Dedifferentiated amniotic fluid mesenchymal stem cell (primary cell): ENCODE data around the gene ARHGEF5.
"Not testable (repeated sequence)": the region's sequence is repeated elsewhere in the genome, so short reads cannot be mapped to it uniquely, and the experiment has no call there.

Experiments
- DNase-seq: peaks from one replicate; pipeline ENCODE4 v3.0.0-alpha.2; 2016; ENCODE audit errors: extremely low spot score

ARHGEF5 gene

GRCh38 chr7:144384071-144384470 is 28.9 kb downstream of the ARHGEF5 start:
- no peak for DNase-seq

- DNase-seq = no peak
Observed at GRCh38 chr7:144384555-144385245, 29.5 kb downstream of the ARHGEF5 start.

DNA sequence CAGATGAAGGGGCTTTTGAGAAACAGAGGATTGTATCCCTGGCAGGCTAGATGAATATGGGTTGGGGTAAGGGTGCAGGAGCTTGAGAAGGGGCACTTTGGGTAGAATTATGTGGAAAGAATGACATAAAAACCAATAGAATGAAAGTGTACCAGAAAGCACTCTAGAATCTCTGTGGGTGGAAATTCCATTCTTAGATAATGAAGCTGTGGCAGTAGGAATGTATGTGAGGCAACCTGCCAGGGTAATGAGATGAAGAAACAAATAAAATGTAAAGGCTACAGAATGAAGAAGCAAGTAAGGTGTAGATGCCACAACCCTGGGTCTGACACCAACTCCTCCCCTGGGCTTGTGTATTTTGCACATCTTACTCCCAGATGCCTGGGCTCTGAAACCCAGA is 31.5 kb downstream of the ARHGEF5 start:
- peak; percentile 81 for DNase-seq

GRCh38 chr7:144388950-144389349 is 33.7 kb downstream of the ARHGEF5 start:
- no peak for DNase-seq

DNA sequence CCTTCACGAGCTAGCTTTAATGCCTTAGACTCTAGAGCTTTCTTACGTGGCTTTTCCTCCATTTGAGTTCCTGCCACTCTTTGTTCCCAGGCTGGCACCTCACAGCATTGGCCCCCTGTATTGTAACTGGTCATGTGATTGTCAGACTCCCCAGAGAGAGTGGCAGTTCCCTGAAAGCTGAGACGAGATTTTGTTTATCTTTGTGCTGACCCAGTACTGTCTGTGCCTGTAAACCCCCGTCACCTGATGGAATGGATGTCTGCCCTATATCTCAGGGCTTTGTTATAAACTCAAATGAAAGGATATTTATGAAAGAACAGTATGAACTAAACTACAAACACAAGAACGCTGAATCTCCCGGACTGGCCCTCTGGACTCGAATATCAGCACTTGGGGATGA is 35.3 kb downstream of the ARHGEF5 start:
- DNase-seq = no peak

- DNase-seq = no peak
Observed at GRCh38 chr7:144391014-144391413, 35.8 kb downstream of the ARHGEF5 start.

DNA sequence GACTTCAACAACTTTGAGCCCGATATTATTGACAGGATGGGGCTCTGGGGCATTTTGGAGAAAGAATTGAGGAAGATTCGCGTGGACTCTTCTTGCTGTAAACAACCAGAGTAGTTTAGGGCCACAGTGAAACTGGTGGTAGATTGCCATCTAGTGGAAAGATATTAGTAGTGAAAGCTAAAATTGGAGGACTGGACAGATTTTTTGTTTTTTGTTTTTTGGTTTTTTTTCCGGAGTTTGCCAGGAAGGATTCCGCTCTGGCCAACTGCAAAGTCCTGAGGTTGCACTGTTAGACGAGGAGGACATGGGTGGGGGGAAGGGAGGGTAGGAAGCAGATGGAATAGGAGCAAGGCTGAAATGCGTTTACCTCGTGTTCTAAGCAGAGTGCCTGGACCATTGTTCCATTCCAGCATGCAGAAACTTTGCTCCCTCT is 36.6 kb downstream of the ARHGEF5 start:
- DNase-seq = peak; percentile 79

- DNase-seq = no peak
Observed at GRCh38 chr7:144397086-144397485, 41.9 kb downstream of the ARHGEF5 start.

GRCh38 chr7:144398291-144398690 is 43.1 kb downstream of the ARHGEF5 start:
- no peak for DNase-seq

DNA sequence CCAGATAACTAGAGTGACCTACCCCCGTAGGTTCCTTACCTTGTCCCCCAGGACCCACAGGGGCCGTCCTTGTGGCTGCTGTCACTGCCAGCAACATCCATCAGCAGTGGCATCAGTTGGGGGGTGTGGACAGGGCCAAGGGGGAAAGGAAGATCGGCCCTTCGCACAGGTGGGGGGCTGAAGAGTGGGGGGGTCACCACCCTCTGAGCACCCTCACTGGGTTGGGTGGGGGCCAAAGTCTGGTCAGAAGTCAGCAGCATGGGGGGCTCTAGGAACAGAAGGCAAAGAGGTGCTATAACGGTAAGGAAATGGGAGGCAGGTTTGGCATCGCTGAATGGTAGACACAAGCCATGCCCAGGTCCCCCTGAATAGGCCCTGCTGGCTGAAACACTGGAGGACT is 43.7 kb downstream of the ARHGEF5 start:
- no peak for DNase-seq

DNA sequence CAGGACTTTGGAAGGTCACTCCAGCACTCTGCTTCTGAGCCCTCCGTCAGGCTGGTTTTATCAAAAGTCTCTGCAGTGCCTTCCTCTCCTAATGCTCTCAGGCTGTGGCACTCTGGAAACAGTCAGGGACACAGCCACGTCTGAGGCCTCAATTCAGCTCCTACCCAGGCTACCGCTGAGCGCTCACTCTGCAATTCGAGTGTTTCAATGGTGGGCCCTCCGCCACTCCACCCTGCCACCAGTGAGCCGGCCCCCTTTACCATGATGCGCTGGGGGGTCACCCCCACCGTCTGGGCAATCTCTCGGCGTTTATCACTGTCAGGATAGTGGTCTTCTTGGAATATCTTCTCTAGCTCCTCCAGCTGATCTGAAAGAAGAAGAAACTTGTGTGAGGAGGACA is 44.7 kb downstream of the ARHGEF5 start:
- DNase-seq = no peak

GRCh38 chr7:144401490-144401889 is 46.3 kb downstream of the ARHGEF5 start:
- no peak for DNase-seq

DNA sequence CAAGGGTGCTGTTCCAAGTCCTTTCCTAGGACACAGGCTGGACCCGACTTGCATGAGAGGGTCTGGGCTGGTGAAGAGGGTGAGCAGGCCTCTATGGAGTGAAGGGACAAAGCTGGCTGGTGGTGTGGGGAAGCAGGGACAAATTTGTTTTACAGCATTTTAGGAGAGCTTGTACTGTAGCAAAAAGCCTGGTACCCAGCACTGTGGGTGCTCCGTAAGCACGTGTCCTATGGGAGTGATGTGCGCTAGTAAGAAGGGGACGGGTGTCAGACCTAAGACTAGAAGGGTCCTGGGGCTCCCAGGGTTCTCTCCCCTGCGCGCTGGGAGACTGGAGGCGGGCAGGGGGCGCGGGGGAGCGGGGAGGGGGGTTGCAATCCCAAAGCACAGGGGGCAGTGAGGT is 47.9 kb downstream of the ARHGEF5 start:
- no peak for DNase-seq

DNA sequence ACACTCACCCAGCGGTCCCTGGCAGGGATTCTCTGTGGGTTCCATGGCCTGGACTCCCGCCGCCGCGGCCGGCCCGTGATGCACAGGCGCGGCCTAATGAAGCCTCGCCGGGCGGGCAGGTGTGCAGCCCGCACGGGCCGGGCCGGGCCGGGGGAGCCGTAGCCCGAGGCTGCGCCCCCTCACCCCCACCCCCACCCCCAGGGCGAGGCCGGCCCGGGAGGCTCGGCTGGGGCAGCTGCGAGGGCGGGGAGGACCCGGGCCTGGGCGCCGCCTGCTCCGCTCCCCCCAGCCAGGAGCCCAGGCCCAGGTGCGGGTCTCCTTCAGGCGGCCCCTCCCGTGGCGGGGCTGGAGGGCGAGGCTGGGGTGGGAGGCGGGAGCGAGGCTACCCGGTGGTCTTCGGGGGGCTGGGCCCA is 48.5 kb downstream of the ARHGEF5 start, which contains the start of gene NOBOX:
Gene NOBOX, minus strand, starts transcription at position 45 of the 413 bp plus-strand sequence.
- DNase-seq = no peak

DNA sequence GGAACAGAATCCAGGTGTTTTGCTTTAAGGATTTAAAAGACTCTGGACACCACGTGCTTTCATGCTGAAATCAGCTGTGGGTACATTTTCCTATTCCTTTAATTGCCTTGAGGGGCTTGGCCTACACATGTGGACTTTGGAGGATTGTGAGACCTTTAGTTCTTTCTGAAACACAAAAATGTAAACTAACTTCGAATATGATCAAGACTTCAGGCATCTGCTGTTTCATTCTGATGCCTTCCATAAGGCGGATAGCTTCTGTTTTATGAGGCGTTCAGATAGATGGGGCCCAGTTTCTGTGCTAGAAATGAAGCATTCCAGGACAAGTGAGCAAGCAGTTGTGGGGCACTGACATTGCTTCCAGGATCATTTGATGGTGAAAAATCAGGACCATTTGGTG is 49.7 kb downstream of the ARHGEF5 start:
- DNase-seq = no peak

- no peak for DNase-seq
Observed at GRCh38 chr7:144407266-144407931, 52.2 kb downstream of the ARHGEF5 start.

DNA sequence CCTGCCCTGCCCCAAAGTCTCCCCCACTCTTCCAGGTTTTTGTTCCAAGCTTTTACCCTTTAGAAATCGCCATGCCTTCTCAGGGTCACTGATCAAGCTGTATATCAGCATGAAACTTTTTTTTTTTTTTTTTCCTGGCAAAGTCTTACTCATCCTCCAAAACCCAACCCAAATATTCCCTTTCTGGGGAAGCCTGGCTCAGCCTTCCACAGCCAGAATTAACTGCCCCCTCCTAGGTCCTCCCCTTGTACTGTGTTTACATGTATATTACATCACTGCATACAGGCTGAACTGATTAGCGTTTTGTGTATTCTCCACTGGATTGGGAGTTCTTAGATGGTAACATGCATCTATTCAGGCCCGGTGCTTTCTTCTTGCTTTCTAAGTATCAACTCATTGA is 52.9 kb downstream of the ARHGEF5 start:
- peak; percentile 51 for DNase-seq

DNA sequence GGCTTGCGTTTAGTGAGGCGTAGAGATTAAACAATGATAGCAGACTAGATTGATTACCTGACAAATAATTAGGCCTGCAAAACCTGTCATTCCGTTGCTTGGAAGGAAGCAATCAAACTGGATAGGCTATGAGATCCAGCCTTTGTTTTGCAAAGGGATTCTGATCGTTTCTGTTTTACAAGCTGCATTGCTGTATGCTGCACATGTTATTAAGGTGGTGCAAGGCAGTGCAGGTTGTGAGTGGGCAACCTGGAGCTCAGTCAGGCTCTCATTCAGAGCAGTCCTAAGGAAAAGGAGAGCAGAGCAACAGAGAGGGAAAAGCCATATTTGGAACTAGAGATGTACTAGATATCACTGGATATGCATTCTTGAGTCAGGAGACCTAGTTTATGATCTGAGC is 55.2 kb downstream of the ARHGEF5 start:
- no peak for DNase-seq

DNA sequence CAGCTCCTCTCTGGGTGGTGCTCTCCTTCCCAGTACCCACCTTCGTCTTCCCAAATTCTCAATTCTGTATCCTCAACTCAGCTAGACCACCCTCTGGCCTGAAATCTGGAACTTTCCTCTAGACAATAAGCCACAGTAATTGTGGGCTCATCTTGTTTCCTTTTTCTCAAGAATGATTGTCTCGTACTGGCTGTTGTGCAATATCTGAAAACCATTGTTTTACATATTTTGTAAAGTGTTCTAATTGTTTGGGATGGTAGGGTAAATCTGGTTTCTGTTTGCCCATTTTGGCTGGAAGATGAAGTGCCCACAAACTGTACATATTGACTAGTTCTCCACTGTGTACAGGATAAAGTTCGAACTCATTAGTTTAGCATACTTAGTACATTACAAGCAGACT is 59.6 kb downstream of the ARHGEF5 start:
- no peak for DNase-seq

DNA sequence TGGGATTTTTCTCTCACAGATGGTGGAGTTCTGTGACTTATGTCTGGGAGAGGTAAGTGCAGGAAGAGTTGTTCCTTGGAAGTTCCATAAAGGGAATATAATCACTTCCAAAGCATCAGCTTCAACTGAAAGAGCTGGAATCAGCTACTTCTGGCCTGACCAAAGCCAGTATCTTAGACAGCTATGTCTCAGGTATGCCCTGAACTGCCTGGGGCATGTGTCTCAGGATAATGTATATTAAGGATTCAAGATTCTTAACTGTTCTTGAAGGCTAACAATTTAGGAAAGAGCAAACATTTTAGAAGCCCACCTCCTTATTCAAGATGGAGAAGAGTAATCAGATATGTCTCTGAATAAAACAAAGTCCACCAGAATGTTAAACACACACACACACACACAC is 60.7 kb downstream of the ARHGEF5 start:
- DNase-seq = no peak

DNA sequence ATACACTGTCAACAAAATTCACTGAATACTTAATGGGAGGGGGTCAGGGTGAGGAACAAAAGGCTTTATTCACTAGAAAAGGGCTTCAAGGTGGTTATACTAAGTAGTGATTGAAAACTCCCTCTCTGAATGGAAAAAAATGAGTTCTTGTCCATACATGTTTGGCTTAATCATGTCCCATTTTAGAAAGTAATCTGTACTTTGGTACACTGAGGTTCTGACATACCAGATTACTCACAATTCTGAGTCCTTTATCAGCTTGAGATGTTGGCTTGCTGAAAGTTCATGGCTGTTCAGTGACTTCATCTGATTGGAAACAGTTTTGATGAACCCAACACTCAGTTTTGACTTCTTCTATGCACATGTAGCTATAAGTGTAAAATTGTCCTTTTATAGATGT is 61.1 kb downstream of the ARHGEF5 start:
- no peak for DNase-seq

GRCh38 chr7:144418931-144419330 is 63.7 kb downstream of the ARHGEF5 start:
- DNase-seq = not testable (repeated sequence)

GRCh38 chr7:144427539-144427938 is 72.3 kb downstream of the ARHGEF5 start:
- DNase-seq = not testable (repeated sequence)

GRCh38 chr7:144428431-144428830 is 73.2 kb downstream of the ARHGEF5 start:
- no peak for DNase-seq
